Stimulated activated naive B cell treated with anti-CD40 and anti-IgM and Interleukin-4, amounts not matched to agents 10 μg/mL and 1 μg/mL and 100 μg/mL, for 72 hours (primary cell): Measurements from ENCODE around the gene DNM1.

Experiments
- ATAC-seq, 2 donors: fragments of 150-1000 bp; cut with Tn5 transposase; replicated peaks; 2 replicates each; pipeline ENCODE4 v1.10.0; 2021; ENCODE audit warnings: moderate library complexity in 1 of 2
- DNase-seq: peaks from one replicate; pipeline ENCODE4 v3.0.0; 2021
- H3K27ac Mint-ChIP-seq: one replicate; pipeline ENCODE4 v1.8.0; 2022; ENCODE audit warnings: mild to moderate bottlenecking, mixed read lengths
- H3K27me3 Mint-ChIP-seq, 2 donors: one replicate each; pipeline ENCODE4 v1.8.0; 2022; ENCODE audit warnings: mixed read lengths in 2 of 2
- H3K36me3 Mint-ChIP-seq, 2 donors: one replicate each; pipeline ENCODE4 v1.8.0; 2022; ENCODE audit warnings: mixed read lengths in 2 of 2, mild to moderate bottlenecking in 1 of 2
- H3K4me1 Mint-ChIP-seq, 2 donors: one replicate each; pipeline ENCODE4 v1.8.0; 2022; ENCODE audit warnings: mixed read lengths in 2 of 2, mild to moderate bottlenecking in 1 of 2
- H3K4me3 Mint-ChIP-seq, 2 donors: one replicate each; pipeline ENCODE4 v1.8.0; 2022; ENCODE audit warnings: mild to moderate bottlenecking in 2 of 2, mixed read lengths in 2 of 2, moderate library complexity in 1 of 2
- H3K9me3 Mint-ChIP-seq, 2 donors: one replicate each; pipeline ENCODE4 v1.8.0; 2022; ENCODE audit warnings: mixed read lengths in 2 of 2, mild to moderate bottlenecking in 1 of 2

The DNM1 gene

DNA sequence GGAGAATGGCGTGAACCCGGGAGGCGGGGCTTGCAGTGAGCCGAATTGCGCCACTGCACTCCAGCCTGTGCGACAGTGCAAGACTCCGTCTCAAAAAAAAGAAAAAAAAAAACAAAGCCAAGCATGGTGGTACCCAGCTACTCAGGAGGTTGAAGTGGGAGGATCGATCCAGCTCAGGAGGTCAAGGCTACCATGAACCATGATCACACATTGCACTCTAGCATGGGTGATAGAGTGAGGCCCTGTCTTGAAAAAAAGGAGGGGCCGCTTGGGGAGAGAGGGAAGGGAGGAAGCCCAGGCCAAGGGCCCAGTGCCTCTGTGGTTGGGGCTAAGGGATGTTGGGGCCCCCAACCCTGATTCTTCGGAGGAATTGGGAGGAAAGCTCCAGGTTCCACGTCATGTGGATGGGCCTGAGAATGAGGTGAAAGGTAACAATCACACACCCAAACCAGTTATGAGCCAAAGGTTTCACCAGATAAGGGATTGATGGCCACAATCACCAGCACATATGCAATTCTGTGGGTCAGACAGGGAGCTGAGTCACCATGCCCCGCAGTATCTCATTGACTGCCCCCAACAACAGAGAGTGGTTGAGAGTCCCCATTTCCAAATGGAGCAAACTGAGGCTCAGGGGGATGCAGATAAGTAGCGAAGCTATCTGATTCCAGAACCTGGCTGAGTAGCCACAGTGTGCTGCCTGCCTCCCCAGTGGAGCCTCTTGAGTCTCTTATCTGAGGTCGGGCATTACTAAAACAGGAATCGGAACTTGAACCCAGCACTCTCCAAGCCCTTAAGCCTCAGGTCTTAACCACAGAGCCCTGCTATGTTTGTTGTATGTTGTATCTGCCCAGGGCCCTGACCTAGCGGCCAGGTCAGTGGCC, 93.4 kb downstream of the DNM1 start:
- DNase-seq (no peak), ATAC-seq (no peak)
- Mint-ChIP-seq H3K27ac (no peak overlapping the region), H3K27me3 (no peaks in the 10 kb centered on the region), H3K36me3 (peaks cover 4 to 6% of the 10 kb centered on the region in 2 donors), H3K4me3 (no peak overlapping the region), H3K9me3 (no peaks in the 10 kb centered on the region), H3K4me1 (peaks cover 0 to 3% of the 10 kb centered on the region in 2 donors)

DNA sequence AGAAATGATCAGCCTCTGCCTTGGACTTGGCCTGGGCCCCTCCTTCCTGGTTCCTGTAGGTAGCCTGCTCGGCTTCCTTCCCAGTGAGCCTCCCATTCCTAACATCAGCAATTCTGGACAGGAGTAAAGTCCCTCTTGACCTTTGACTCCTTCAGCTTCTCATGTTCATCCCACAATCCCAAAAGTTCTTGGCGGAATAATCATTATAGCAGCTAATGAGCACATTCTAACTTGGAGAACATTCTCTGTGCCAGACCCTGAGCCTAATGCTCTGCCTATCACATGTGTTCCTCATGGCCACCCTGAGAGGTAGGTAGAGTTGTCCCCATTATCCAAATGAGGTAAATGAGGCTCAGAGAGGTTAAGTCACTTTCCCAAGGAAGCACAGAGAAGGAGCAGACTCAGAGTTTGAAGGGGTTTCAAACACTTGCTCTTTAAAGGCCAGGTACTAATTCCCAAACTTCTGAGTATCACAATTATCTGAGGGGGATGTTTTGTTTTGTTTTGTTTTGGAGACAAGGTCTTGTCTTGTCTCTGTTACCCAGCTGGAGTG, 94.1 kb downstream of the DNM1 start:
- H3K36me3 Mint-ChIP-seq, result peaks cover 4 to 6% of the 10 kb centered on the region in 2 donors
- H3K27ac Mint-ChIP-seq, result no peak overlapping the region
- H3K27me3 Mint-ChIP-seq, result no peaks in the 10 kb centered on the region
- no peak for DNase-seq
- H3K4me3 Mint-ChIP-seq, result no peak overlapping the region
- H3K9me3 Mint-ChIP-seq, result no peaks in the 10 kb centered on the region
- H3K4me1 Mint-ChIP-seq, result peaks cover 0 to 3% of the 10 kb centered on the region in 2 donors
- ATAC-seq, result no peak

DNA sequence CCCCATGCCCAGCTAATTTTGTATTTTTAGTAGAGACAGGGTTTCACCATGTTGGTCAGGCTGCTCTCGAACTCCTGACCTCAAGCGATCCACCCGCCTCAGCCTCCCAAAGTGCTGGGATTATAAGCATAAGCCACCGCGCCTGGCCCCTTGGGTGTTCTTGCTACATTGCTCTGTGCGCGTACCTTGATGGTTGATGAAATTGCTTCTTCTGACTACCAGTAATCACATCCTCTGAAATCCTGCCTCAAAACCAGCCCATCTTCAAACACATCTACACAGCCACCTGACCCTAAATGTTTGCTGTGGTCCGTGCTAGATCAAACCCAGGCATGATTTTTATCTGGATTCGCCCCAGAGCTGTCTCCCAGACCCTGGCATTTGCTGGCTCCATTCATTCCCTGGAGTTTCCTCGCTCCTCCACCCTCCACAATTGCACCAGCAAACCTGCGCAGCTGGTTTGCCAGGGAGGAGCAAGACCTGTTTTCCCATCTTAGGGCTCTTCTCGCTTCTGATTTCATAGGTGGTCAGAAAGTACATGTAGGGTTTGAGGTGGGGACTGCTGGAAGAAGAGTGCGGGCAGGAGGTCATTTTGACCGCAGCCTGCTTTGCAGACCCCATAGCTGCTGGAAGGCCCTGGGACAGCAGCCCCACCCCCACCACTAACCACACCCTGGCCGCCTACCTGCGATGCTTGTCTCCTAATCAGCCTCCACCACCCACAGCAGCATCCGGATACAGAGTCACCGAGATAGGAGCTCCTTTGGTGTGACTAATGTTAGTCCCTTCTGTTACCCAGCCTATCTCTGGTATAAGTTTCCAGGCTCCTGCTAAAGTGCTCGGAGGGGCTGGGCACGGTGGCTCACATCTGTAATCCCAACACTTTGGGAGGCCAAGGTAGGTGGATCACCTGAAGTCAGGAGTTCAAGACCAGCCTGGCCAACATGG, 95.6 kb downstream of the DNM1 start:
- no peak overlapping the region for H3K4me3 Mint-ChIP-seq
- H3K9me3 Mint-ChIP-seq, result no peaks in the 10 kb centered on the region
- ATAC-seq (no peak), DNase-seq (no peak)
- no peak overlapping the region for H3K27ac Mint-ChIP-seq
- H3K27me3 Mint-ChIP-seq, result no peaks in the 10 kb centered on the region
- peaks cover 0 to 3% of the 10 kb centered on the region in 2 donors for H3K4me1 Mint-ChIP-seq
- peaks cover 4 to 6% of the 10 kb centered on the region in 2 donors for H3K36me3 Mint-ChIP-seq

DNA sequence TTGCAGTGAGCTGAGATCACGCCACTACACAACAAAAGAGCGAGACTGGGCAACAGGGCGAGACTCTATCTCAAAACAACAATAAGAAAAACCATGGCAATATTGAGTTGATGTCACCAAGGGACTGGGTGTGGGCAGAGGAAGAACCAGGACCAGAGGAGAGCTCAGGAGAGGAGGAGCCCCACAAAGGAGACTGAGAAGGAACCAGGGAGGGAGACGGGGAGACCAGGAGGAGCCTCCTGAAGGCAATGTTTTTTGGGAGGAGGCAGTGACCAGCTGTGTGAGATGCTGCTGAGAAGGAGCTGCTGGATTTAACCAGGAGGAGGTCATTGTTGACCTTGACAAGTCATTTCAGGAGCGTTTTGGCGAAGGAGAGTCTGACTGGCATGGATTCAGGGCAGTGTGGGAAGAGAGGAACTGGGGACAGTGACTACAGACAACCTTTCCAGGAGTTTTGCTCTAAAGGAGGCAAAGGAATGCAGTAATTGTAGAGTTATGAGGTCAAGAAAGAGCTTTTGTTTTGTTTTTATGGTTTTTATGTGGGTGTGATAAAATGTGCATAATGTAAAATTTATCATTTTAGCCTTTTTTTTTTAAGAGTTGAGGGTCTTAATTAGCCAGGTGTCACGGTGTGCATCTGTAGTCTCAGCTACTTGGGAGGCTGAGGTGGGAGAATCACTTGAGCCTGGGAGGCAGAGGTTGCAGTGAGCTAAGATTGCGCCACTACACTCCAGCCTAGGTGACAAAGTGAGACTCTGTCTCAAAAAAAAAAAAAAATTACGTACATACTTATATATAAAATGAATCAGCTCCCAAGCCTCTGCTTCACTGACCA, 101.2 kb downstream of the DNM1 start:
- no peaks in the 10 kb centered on the region for H3K9me3 Mint-ChIP-seq
- H3K36me3 Mint-ChIP-seq, result peaks cover 9 to 14% of the 10 kb centered on the region in 2 donors
- no peak overlapping the region for H3K4me3 Mint-ChIP-seq
- H3K4me1 Mint-ChIP-seq, result no peaks in the 10 kb centered on the region
- H3K27ac Mint-ChIP-seq, result peak overlapping the region; percentile 32
- ATAC-seq (no peak), DNase-seq (no peak)
- no peaks in the 10 kb centered on the region for H3K27me3 Mint-ChIP-seq
